ENCODE measurements around the gene FXYD5. TPM values are rescaled to one million over a fixed set of nuclear protein-coding genes. Genes with fewer than 3 reads are reported as not detected.

Gene FXYD5, protein sequence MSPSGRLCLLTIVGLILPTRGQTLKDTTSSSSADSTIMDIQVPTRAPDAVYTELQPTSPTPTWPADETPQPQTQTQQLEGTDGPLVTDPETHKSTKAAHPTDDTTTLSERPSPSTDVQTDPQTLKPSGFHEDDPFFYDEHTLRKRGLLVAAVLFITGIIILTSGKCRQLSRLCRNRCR
- total RNA-seq (ENCODE audit: low replicate concordance) = 13.3 and 18.9 TPM in 2 replicates

DNA sequence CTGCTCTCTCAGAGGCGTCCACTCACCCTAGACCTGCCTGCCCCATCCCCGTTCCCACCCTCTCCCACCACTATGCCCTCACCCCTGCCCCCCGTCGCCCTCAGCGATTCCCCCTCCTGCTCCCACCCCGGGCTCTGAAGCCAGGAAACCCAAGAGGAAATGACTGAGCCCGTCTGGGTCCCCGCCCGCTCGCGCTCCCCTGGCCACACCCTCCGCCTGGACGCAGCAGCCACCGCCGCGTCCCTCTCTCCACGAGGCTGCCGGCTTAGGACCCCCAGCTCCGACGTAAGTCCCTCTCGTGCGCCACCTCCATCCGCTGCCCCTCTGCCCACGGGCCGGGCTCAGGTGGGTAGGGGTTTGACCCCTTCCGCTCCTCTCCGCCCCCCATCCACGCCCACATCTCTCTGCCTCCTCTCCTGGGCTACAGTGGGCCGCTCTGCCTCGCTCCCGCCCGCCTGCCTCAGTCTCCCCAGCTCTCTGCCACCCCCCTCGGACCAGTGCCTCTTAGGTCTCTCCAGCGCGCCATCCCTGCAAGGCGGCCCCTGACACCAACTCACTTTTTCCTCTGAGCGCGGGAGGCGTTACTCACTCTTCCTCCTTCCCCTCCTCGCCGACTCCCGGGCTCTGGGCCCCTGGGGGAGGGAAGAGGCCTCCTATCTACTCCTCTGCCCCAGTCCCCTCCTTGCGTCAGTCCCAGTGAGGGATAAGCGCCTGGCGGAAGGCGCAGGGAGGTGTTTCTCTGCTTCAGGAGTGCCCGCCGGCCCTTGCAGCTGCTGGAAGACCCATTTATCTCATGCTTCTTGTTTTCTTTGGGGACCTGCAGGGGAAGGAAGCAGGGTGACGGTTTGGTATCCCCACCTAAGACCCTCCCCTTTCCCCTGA is at the start of gene FXYD5:
Gene FXYD5 (plus strand): TSS at position 211 of the 882 bp plus-strand sequence. CDS start 816 bp downstream, outside the sequence.

GRCh38 chr19:35115177-35115951 is 39.2 kb upstream of the FXYD5 start, which contains the start of gene FXYD3:
Gene FXYD3, plus strand, starts transcription at chr19:35115823. Its CDS starts 3,554 bp downstream, at chr19:35119377.

GRCh38 chr19:35134601-35135242 is 19.8 kb upstream of the FXYD5 start, which contains the start of gene LGI4:
Gene LGI4, minus strand, starts transcription at chr19:35135059. Its CDS starts 379 bp downstream, at chr19:35134680.

GRCh38 chr19:35138305-35138892 is 16.1 kb upstream of the FXYD5 start, which contains the start of gene FXYD1:
Gene FXYD1, plus strand, starts transcription at chr19:35138824. Its CDS starts 1,256 bp downstream, at chr19:35140080.

GRCh38 chr19:35143231-35143715 is 11.3 kb upstream of the FXYD5 start, which contains the start of gene FXYD7:
Gene FXYD7, plus strand, starts transcription at chr19:35143255. Its CDS starts 79 bp downstream, at chr19:35143334.

Other genes with a start within 250 kb of the FXYD5 start
- gene ZNF30, start 227.8 kb upstream of the FXYD5 start, total RNA-seq (ENCODE audit: low replicate concordance) = 2.6 and 2.8 TPM in 2 replicates
- gene ZNF792, start 190.5 kb upstream of the FXYD5 start, total RNA-seq (ENCODE audit: low replicate concordance) = 4.8 TPM in 2 replicates
- 14.0 and 25.2 TPM in 2 replicates for gene GRAMD1A, start 154.4 kb upstream of the FXYD5 start, total RNA-seq (ENCODE audit: low replicate concordance)
- gene SCN1B, start 124.3 kb upstream of the FXYD5 start, total RNA-seq (ENCODE audit: low replicate concordance) = 3.8 and 24.2 TPM in 2 replicates
- gene HPN, start 113.0 kb upstream of the FXYD5 start, total RNA-seq (ENCODE audit: low replicate concordance) = 0.12 TPM in 1 of 2 replicates, not detected in the other
- gene FXYD3, start 38.9 kb upstream of the FXYD5 start, total RNA-seq (ENCODE audit: low replicate concordance) = not detected in 2 replicates
- 0.15 and 2.1 TPM in 2 replicates for gene LGI4, start 19.7 kb upstream of the FXYD5 start, total RNA-seq (ENCODE audit: low replicate concordance)
- 0.23 and 8.0 TPM in 2 replicates for gene FXYD1, start 15.9 kb upstream of the FXYD5 start, total RNA-seq (ENCODE audit: low replicate concordance)
- not detected in 2 replicates for gene FXYD7, start 11.5 kb upstream of the FXYD5 start, total RNA-seq (ENCODE audit: low replicate concordance)
- gene FAM187B, start 74.0 kb downstream of the FXYD5 start, total RNA-seq (ENCODE audit: low replicate concordance) = not detected in 2 replicates
- gene LSR, start 94.3 kb downstream of the FXYD5 start, total RNA-seq (ENCODE audit: low replicate concordance) = 0.45 TPM in 1 of 2 replicates, not detected in the other
- 44.9 and 91.6 TPM in 2 replicates for gene USF2, start 114.2 kb downstream of the FXYD5 start, total RNA-seq (ENCODE audit: low replicate concordance)
- 0.08 TPM in 1 of 2 replicates, not detected in the other for gene HAMP, start 127.8 kb downstream of the FXYD5 start, total RNA-seq (ENCODE audit: low replicate concordance)
- 2.0 TPM in 1 of 2 replicates, not detected in the other for gene MAG, start 137.4 kb downstream of the FXYD5 start, total RNA-seq (ENCODE audit: low replicate concordance)
- 0.70 and 0.98 TPM in 2 replicates for gene CD22, start 174.5 kb downstream of the FXYD5 start, total RNA-seq (ENCODE audit: low replicate concordance)
- not detected in 2 replicates for gene FFAR1, start 193.2 kb downstream of the FXYD5 start, total RNA-seq (ENCODE audit: low replicate concordance)
- gene FFAR3, start 203.7 kb downstream of the FXYD5 start, total RNA-seq (ENCODE audit: low replicate concordance) = not detected in 2 replicates
- not detected in 2 replicates for gene GPR42, start 216.3 kb downstream of the FXYD5 start, total RNA-seq (ENCODE audit: low replicate concordance)